Measurements from ENCODE around the gene NFE2L3.
A peak's percentile ranks its signal among the peaks of the same experiment; 100 is the strongest.

- TF ChIP-seq POLR2AphosphoS5 (IDR thresholded peaks at IDR 0.05; ENCODE audit: insufficient read depth, low read depth, low read length) (peak; percentile 21), CTCF (IDR thresholded peaks at IDR 0.05; ENCODE audit: extremely low read depth in 1 of 2, insufficient read depth in 1 of 2, low read depth in 1 of 2, low read length in 2 of 2) (no peak), POLR2A (IDR thresholded peaks at IDR 0.05; ENCODE audit: low read depth, low read length) (no peak)
Measured at GRCh38 chr7:26185131-26185843, 33.3 kb downstream of the NFE2L3 start.

Measured in endothelial cell of umbilical vein (primary cell).